Measurements from ENCODE around the gene ELAPOR1. TPM values are rescaled to one million over a fixed set of nuclear protein-coding genes. Genes with fewer than 3 reads are reported as not detected.

The ELAPOR1 gene
- total and polyA plus RNA-seq, 9 of the 15 experiments (the other 6 are each of a cell fraction or from before 2014, with no cell fraction given), result 0.07 to 1.2 (median 0.18) TPM

GRCh38 chr1:109156916-109157385, 43.0 kb downstream of the ELAPOR1 start (continued):
- TF ChIP-seq MNT (conservative IDR thresholded peaks at IDR 0.05) (no peak), CBFA2T3 (IDR thresholded peaks at IDR 0.05) (no peak), MEIS2 (IDR thresholded peaks at IDR 0.05; ENCODE audit: partially characterized antibody) (no peak)

- no peak overlapping the region for H3K27ac ChIP-seq (ENCODE audit: extremely low read depth, low read depth, low read length)
- TF ChIP-seq ZNF785 (CRISPR knock-in tag; IDR thresholded peaks at IDR 0.05), result no peak
- TF ChIP-seq SREBF2 (CRISPR knock-in tag; IDR thresholded peaks at IDR 0.05), result no peak
- no peak for TF ChIP-seq TSC22D4 (tag; IDR thresholded peaks at IDR 0.05)
- no peak for TF ChIP-seq CCNT2 (IDR thresholded peaks at IDR 0.05; ENCODE audit: borderline replicate concordance, extremely low read depth, insufficient read length, low read depth, low read length)
- TF ChIP-seq NFIX (CRISPR knock-in tag; IDR thresholded peaks at IDR 0.05; ENCODE audit: low read depth), result no peak
- ATAC-seq (no peak), FAIRE-seq (no peak), DNase-seq (ENCODE audit: extremely low read depth in 1 of 4, low spot score in 3 of 4) (no peak)
- no peaks in the 10 kb centered on the region for H3K9me3 ChIP-seq (replicated peaks; ENCODE audit: control insufficient read depth, insufficient read depth, low read depth, low read length)
- H3K4me2 ChIP-seq (ENCODE audit: insufficient read depth, low read length), result no peak overlapping the region
- WGBS (ENCODE audit: insufficient coverage, low coverage, missing lambda C conversion rate), result 66% methylated on average over 7 of the region's 7 CpGs
- H3K79me2 ChIP-seq (ENCODE audit: control insufficient read depth, insufficient read depth, low read length), result no peaks in the 10 kb centered on the region
- H4K20me1 ChIP-seq (replicated peaks; ENCODE audit: control insufficient read depth, insufficient read depth, low read length), result no peaks in the 10 kb centered on the region
- CTCF ChIA-PET (ENCODE audit: low intra/inter-chr PET ratio), result no interaction called here
- no TSS peak for BruUV-seq (replicated peaks)
- H3K36me3 ChIP-seq (ENCODE audit: control insufficient read depth, insufficient read depth, low read length), result no peaks in the 10 kb centered on the region
- no peak overlapping the region for H3K4me3 ChIP-seq
- no peaks in the 10 kb centered on the region for H3K27me3 ChIP-seq (ENCODE audit: control insufficient read depth in 2 of 2, insufficient read depth in 2 of 2, low read length in 2 of 2)
- intact Hi-C loops (cut with micrococcal nuclease), result no loop called here
- in situ Hi-C loops (cut with MboI), result no loop called here
- no peaks in the 10 kb centered on the region for H3K9me1 ChIP-seq (ENCODE audit: control insufficient read depth, insufficient read depth, low read length)
- POLR2A ChIA-PET, result no interaction called here
- peaks cover 4 to 17% of the 10 kb centered on the region in 2 experiments for H3K4me1 ChIP-seq (replicated peaks in 1 of 2; ENCODE audit: control insufficient read depth in 2 of 2, insufficient read depth in 2 of 2, low read length in 2 of 2)
- peak overlapping the region; percentile 53; the same call in 1 of the 2 replicates for H2AFZ ChIP-seq (ENCODE audit: low read depth, low read length)
- no peak overlapping the region for H3K9ac ChIP-seq (ENCODE audit: insufficient read depth in 1 of 2, low read depth in 2 of 2, low read length in 2 of 2)
Observed at GRCh38 chr1:109158433-109158832, 44.5 kb downstream of the ELAPOR1 start.

All from K562 (cell line).